Panc1 (cell line): ENCODE measurements around the gene CLPSL2.

Source experiments
- POLR2AphosphoS5 ChIP-seq: IDR thresholded peaks from 2 replicates; pipeline ENCODE4 v1.6.1; 2012; ENCODE audit warnings: mild to moderate bottlenecking, low read depth, low read length, moderate library complexity
- SIN3A ChIP-seq: IDR thresholded peaks from 2 replicates; pipeline ENCODE4 v1.6.1; 2012; ENCODE audit warnings: low read depth, mild to moderate bottlenecking, low read length, moderate library complexity, borderline replicate concordance; ENCODE audit not compliant: insufficient read depth

DNA sequence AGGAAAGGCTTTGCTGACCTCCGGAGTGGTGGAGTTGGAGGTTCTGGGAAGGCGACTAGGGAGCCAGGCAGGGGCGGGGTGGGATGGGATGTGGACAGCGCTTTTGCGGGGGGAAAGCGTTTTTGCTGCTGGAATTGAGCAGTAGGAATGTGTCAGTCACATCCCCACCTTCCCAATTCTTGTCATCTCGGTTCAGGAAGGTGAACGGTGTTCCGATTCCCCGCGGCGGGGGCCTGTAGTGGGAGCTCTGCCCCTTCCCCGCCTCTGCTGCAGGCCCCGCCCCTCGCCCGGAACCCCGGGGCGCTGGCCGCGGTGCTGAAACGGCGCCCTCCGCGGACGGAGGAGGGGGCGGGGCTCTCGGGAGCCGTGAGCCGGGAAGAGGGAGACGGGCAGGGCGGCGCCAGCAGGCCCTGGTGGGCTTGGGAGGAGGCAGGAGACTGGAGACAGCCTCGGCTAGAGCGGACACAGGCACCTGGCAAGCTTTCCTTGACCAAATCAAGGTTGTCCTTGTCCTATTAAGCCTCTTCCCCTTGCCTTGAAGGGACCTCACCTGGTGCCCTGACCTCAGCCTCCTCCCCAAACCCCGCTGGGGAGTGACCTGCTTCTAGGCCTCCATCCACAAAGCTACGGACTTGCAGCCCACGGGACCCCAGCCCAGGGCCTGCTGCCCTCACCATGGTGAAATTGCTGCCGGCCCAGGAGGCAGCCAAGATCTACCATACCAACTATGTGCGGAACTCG is 28.8 kb downstream of the CLPSL2 start, which contains the start of gene LHFPL5:
- TF ChIP-seq SIN3A (no peak), POLR2AphosphoS5 (no peak)
